ENCODE results near the gene KCNJ11. TPM values are rescaled to one million over a fixed set of nuclear protein-coding genes. Genes with fewer than 3 reads are reported as not detected.

KCNJ11 gene
- total RNA-seq, 1 donor from 2014 or later, result 0.25 TPM

- DNase-seq (ENCODE audit: low read depth), result no peak
Observed at GRCh38 chr11:17408641-17409040, 20.2 kb upstream of the KCNJ11 start.

- no peak for DNase-seq (ENCODE audit: low read depth)
Observed at GRCh38 chr11:17408026-17408425, 19.6 kb upstream of the KCNJ11 start.

GRCh38 chr11:17407575-17407974 is 19.1 kb upstream of the KCNJ11 start:
- DNase-seq (ENCODE audit: low read depth), result no peak

- DNase-seq (ENCODE audit: low read depth), result no peak
Observed at GRCh38 chr11:17406818-17407149, 18.3 kb upstream of the KCNJ11 start.

DNA sequence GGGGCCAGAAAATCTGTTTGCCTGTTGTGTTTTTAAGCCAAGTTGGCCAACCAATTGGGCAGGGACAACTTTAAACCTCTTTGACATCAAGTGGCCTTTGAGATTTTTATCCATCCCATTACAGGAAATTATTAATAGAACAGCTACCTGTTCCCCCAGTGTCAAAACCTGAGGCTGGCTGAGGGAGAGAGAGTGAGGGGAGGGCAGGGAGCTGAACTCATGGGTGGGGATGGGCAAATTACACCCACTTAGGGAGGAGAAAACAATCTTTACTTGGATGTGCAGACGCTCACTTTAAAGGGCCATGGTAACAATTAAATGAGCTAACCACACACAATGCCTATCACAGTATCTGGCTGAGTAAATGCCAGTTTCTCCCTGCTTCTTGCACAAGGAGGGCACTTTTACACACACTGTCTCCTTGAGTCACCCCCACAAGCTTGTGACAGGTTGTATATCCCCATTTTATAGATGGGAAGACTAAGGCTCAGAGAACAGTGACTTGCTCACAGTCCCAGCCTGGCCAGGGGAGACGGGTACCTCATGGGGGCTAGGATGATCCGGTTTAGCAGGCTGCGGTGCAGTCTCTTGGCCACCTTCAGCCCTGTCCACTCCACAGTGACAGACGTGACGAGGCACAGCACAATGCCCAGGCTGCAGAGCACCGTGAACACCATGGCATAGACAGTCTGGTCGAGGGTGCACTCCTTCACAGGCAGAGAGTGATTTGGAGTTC is 17.8 kb upstream of the KCNJ11 start:
- peak; percentile 2 for DNase-seq (ENCODE audit: low read depth)

- DNase-seq (ENCODE audit: low read depth), result peak; percentile 74
Observed at GRCh38 chr11:17405232-17406005, 17.0 kb upstream of the KCNJ11 start.

GRCh38 chr11:17403980-17404759 is 15.7 kb upstream of the KCNJ11 start:
- peak; percentile 94 for DNase-seq (ENCODE audit: low read depth)

DNA sequence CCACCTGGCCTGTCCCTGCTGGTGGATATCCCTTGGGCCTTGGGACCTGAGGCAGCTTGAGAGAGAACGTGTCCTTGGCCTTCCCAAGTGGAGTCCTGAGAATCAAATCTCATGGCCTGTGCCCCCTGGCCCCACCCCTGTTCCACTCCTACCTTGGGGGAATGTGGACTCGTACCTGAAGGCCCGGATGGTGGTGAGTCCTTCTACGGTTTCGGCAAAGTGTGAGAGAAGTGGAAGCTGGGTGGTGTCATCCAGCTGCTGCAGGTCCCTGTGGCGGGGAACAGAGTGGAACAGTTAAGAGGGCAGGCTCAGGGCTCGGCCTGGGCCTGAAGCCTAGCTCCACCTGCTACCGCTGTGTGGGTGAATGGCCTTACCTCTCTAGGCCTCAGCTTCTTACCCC is 14.0 kb upstream of the KCNJ11 start:
- no peak for DNase-seq (ENCODE audit: low read depth)

GRCh38 chr11:17401841-17402240 is 13.4 kb upstream of the KCNJ11 start:
- DNase-seq (ENCODE audit: low read depth), result no peak

GRCh38 chr11:17401316-17401715 is 12.9 kb upstream of the KCNJ11 start:
- DNase-seq (ENCODE audit: low read depth), result no peak

DNA sequence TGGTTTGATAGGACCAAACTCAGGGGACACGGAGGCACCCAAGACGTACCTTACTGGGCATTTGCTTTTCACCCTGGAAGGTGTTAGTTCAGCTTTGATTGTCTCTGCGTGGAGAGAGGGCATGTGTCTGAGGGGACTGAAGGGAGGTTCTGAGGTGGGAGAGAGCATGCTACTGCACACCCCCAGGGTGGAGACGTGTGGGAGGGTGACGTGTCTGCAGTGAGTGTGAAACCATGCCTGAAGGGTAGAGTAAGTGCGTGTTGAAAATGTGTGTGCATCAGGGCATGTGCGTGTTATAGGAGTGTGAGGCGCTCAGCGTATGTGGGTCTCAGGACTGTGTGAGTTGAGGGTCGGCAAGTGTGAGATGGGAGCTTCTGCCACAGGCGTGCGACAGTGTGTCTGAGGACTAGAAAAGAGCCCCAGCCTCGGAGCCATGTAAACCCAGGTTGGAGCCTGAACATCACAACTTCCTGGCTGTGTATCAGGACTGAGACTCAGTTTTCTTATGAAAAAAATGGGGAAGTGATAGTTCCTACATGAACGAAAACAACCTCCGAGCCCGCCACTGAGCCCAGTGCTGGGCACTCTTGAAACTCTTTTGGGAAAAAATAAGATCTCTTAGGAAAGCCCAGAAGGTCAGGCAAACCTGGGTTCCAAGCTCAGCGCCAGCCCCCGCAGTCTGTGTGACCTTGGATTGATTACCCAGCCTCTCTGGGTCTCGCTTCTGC is 11.8 kb upstream of the KCNJ11 start:
- no peak for DNase-seq (ENCODE audit: low read depth)

DNA sequence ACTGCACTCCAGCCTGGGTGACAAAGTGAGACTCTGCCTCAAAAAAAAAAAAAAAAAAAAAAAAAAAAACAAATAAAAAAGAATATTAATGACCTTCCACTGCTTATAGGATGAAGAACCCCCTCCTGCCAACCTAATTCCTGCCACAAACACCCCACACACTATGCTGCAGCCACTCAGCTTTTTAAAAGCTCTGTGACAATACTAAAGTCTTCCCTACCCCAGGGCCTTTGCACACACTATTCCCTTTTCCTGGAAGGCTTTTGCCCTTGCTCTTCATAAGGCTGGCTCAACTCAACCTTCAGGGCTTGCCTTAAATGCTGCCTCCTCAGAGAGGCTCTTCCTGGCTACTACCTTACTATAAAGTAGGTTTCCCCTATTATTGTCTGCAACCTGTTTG is 10.8 kb upstream of the KCNJ11 start:
- DNase-seq (ENCODE audit: low read depth), result no peak

DNA sequence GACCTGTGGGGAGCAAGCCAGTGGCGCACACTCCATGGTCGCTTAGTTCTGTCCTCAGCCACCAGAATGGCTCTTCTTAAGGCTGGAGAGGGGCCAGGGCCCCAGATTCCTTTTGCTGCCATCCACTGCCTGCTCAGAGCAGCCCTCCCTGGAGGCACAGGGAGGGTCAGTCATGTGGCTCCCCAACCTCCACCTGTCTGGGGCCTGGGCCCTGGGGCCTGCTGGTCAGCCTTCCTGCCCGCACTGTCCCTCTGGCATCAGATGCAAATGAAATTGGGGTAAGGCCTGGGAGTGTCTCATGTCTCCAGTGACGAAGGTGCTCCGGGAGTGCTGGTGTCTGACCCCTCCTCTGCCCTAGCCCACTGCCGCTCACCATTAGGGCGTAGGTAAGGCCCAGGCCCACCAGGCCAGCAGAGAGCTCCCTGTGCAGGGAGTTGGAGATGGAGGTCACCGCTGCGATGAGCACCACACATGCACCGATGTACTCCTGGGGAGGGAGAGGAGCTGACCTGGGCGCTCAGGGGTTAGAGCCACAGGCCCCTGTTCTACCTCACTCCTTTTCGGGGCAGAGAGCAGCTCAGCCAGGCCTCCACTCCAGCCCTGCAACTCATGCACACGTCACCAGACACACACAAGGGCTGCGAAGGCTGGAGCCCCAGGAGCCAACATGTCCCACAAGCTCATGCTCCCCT is 9.0 kb upstream of the KCNJ11 start:
- no peak for DNase-seq (ENCODE audit: low read depth)

DNA sequence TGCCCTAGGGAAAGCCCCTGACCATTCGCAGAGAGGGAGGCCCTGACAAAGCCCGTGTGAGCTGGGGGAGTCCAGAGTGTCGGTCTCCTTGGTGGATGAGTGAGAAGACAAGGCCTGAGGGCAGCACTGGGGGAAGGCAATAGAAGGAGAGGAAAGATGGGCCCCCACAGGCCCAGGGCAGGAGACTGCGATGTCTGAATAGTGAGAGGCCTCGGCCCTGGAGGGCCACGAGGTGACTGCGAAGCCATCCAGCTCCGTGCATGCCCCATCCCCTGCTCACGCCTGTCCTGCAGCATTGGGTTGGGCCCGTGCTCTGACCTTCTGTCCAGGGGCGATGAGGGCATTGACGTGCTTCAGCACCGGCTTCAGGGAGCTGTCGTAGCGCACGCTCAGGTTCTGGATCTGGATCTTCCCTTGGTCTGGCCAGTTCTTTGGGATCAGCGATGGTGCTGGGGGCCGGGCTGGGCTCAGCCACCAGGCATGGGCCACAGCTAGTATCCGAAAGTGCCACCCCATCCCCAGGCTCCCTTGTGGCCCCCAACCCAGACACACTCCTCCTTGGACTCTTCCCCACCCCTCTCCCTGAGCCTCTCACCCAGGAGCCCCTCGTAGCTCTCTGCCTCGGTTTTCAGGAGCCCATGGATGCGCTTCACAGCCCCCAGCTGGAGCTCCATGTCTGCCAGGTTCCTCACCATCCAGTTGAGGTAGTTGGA is 8.3 kb upstream of the KCNJ11 start:
- no peak for DNase-seq (ENCODE audit: low read depth)

DNA sequence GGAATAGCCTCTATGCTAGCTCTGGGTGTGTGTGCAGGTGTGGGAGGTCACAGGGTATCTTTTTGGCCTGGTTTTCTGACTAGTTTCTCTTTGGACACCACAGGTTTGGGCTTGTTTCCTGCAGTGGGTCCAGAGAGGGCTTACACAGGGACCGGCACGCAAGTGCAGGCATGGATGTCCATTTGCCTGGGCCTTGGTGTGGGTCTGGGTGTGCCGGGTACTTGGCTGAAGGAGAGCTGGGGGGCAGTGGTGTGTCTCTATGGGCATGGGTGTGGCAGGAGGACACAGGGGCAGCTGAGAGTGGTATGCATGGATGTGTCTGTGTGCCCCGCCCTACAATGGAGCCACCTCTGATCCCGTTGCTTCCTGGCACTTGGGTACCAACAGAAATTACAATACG is 7.5 kb upstream of the KCNJ11 start:
- DNase-seq (ENCODE audit: low read depth), result no peak

DNA sequence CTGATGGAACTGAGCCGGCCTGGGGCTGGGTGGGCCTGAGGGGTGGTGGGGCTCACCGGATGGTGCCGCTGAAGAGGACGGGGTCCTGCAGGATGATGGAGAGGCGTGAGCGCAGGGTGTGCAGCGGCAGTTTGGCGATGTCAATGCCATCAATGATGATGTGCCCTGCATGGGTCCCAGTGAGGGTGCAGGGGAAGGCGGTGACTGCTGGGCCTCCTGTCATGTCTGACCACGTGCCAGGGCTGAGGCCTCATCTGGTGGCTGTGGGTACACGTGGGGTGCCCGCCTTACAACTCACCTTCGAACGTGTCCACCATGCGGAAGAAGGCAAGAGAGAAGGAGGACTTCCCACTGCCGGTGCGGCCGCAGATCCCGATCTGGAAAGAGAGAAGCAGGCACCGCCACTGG is 7.1 kb upstream of the KCNJ11 start:
- DNase-seq (ENCODE audit: low read depth), result no peak

DNA sequence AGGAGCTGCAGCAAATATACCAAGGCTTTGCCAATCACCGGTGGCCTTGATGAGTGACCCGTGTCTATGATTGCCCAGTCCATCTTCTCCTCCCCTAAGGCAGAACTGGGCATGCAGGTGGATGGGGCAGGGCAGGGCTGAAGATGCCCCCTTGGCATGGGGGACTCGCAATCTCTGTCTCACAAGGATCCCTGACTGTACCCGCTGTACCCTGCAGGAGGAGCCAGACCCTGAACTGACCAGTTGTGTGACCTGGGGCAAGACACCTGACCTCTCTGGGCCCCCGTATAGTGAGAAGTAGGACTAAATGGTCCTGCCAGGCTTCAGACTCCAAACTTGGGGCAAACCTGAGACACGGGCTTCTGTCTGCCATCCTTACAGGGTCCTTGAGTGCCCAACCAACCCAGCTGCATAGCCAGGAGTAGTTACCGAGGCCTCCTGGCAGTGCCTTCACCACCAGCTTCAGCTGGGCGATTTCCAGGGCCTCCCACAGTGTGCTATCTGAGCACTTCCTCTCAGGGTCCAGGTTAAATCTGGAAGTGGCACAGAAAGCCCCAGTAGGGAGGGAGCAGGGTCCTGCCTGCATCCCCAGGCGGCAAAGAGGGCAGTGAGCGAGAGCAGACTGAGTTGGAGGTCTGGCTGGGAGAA is 6.4 kb upstream of the KCNJ11 start:
- DNase-seq (ENCODE audit: low read depth), result no peak

DNA sequence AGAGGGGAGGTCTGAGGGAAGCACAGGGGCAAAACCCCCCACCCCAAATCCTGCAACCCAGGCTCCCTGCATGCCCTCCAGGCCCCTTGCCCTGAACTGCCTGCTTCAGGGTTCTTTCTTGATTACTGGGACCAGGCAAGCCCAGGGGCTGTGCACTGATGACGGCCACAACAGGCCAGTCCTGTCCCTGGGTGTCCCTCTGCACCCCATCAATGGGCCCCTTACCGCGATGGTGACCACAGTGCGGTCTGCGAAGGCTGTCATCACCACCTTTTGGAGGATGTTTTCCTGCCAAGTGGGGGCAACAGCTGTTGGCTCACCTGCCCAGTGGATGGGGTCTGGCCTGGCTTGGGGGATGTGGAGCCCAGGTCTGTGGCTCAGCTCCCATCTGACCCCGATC is 5.0 kb upstream of the KCNJ11 start:
- DNase-seq (ENCODE audit: low read depth), result no peak

DNA sequence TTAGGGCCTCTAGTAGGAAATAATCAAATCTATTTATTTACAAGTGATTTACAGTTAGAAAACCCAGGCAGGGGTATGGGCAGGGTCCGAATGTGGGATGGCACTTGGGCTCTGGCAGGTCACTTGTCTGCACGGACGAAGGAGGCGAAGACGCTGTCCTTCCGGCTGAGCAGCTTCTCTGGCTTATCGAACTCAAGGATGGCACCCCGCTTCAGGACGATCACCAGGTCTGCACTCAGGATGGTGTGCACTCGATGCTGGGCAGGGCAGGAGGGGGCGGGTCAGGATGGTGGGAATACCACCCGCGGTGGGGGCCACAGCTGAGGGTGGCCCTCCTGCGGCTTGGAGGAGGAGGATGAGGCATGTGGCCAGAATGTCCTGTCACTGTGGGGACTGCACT is 4.4 kb upstream of the KCNJ11 start:
- DNase-seq (ENCODE audit: low read depth), result no peak
